GM23338 (cell line): Measurements from ENCODE around the gene FAM83C.

Experiments
- CTCF ChIP-seq, 2 experiments: fragments of 200-600 bp in 1 of 2; sonication (generic) in 1 of 2; conservative IDR thresholded peaks; 2 replicates each; pipeline versions ENCODE4 v1.5.1 to v1.6.1; 2016 to 2017; ENCODE audit warnings: antibody characterized with exemption in 2 of 2, low read depth in 2 of 2, mild to moderate bottlenecking in 2 of 2, moderate library complexity in 1 of 2
- ETS1 ChIP-seq: IDR thresholded peaks from 2 replicates; pipeline ENCODE4 v1.6.1; 2016; ENCODE audit warnings: antibody characterized with exemption
- EZH2 ChIP-seq: fragments of 200-600 bp; sonication (generic); IDR thresholded peaks from one replicate; pipeline ENCODE4 v1.8.0; 2017; ENCODE audit warnings: antibody characterized with exemption, mild to moderate bottlenecking, low read depth; ENCODE audit not compliant: unreplicated experiment
- JUNB ChIP-seq: IDR thresholded peaks from one replicate; pipeline ENCODE4 v1.6.1; 2016; ENCODE audit warnings: antibody characterized with exemption; ENCODE audit not compliant: unreplicated experiment
- POLR2AphosphoS5 ChIP-seq: IDR thresholded peaks from 2 replicates; pipeline ENCODE4 v1.6.1; 2016; ENCODE audit warnings: antibody characterized with exemption, low read depth
- STAT1 ChIP-seq: IDR thresholded peaks from one replicate; pipeline ENCODE4 v1.6.1; 2016; ENCODE audit warnings: antibody characterized with exemption; ENCODE audit not compliant: unreplicated experiment
- TF ChIP-seq, protein P1 (sequence below): IDR thresholded peaks from one replicate; pipeline ENCODE4 v1.6.1; 2018; ENCODE audit warnings: antibody characterized with exemption; ENCODE audit not compliant: unreplicated experiment

GRCh38 chr20:35320396-35321126 lies 28.3 kb upstream of the FAM83C start:
- TF ChIP-seq CTCF (conservative IDR thresholded peaks at IDR 0.05; ENCODE audit: low read depth in 2 of 2) (no peak), ETS1 (no peak), EZH2 (no peak), POLR2AphosphoS5 (no peak), STAT1 (no peak), JUNB (no peak)
- TF ChIP-seq, protein P1, sequence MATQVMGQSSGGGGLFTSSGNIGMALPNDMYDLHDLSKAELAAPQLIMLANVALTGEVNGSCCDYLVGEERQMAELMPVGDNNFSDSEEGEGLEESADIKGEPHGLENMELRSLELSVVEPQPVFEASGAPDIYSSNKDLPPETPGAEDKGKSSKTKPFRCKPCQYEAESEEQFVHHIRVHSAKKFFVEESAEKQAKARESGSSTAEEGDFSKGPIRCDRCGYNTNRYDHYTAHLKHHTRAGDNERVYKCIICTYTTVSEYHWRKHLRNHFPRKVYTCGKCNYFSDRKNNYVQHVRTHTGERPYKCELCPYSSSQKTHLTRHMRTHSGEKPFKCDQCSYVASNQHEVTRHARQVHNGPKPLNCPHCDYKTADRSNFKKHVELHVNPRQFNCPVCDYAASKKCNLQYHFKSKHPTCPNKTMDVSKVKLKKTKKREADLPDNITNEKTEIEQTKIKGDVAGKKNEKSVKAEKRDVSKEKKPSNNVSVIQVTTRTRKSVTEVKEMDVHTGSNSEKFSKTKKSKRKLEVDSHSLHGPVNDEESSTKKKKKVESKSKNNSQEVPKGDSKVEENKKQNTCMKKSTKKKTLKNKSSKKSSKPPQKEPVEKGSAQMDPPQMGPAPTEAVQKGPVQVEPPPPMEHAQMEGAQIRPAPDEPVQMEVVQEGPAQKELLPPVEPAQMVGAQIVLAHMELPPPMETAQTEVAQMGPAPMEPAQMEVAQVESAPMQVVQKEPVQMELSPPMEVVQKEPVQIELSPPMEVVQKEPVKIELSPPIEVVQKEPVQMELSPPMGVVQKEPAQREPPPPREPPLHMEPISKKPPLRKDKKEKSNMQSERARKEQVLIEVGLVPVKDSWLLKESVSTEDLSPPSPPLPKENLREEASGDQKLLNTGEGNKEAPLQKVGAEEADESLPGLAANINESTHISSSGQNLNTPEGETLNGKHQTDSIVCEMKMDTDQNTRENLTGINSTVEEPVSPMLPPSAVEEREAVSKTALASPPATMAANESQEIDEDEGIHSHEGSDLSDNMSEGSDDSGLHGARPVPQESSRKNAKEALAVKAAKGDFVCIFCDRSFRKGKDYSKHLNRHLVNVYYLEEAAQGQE = no peak
